Liver (tissue), 9 donors: Measurements from ENCODE around the gene APOL2. TPM values are rescaled to one million over a fixed set of nuclear protein-coding genes. Genes with fewer than 3 reads are reported as not detected.
"Not testable (repeated sequence)": the region's sequence is repeated elsewhere in the genome, so short reads cannot be mapped to it uniquely, and the experiment has no call there.

Experiments
- DNase-seq: peaks from one replicate; pipeline ENCODE4 v3.0.0-alpha.2; 2017; ENCODE audit warnings: low spot score
- H3K27ac ChIP-seq, 2 donors: one replicate each; pipeline ENCODE4 v1.7.0; 2013; ENCODE audit warnings: inconsistent platforms in 2 of 2, low read length in 2 of 2, control low read depth in 1 of 2, low read depth in 1 of 2, mild to moderate bottlenecking in 1 of 2
- H3K27me3 ChIP-seq, 4 donors: one replicate each; pipeline versions ENCODE4 v1.6.1 to v1.7.0; 2013; ENCODE audit warnings: low read length in 3 of 4, inconsistent platforms in 1 of 4, mild to moderate bottlenecking in 1 of 4, moderate library complexity in 1 of 4; ENCODE audit not compliant: control insufficient read depth in 4 of 4, insufficient read depth in 4 of 4
- H3K36me3 ChIP-seq, 4 donors: one replicate each; pipeline versions ENCODE4 v1.6.1 to v1.7.0; 2013; ENCODE audit warnings: low read length in 3 of 4, mild to moderate bottlenecking in 3 of 4, low read depth in 1 of 4, moderate library complexity in 1 of 4; ENCODE audit not compliant: control insufficient read depth in 4 of 4, insufficient read depth in 3 of 4
- H3K4me1 ChIP-seq, 4 donors: one replicate each; pipeline versions ENCODE4 v1.6.1 to v1.7.0; 2013; ENCODE audit warnings: low read length in 3 of 4, mild to moderate bottlenecking in 3 of 4, moderate library complexity in 1 of 4; ENCODE audit not compliant: control insufficient read depth in 4 of 4, insufficient read depth in 4 of 4
- H3K4me3 ChIP-seq, 3 donors: one replicate each; pipeline versions ENCODE4 v1.6.1 to v1.7.0; 2013; ENCODE audit warnings: low read length in 3 of 3, control low read depth in 1 of 3, low read depth in 1 of 3, mild to moderate bottlenecking in 1 of 3
- H3K9ac ChIP-seq, 2 donors: one replicate each; pipeline ENCODE4 v1.7.0; 2013; ENCODE audit warnings: low read length in 2 of 2, mild to moderate bottlenecking in 2 of 2, moderate library complexity in 2 of 2, control low read depth in 1 of 2, low read depth in 1 of 2
- H3K9me3 ChIP-seq, 4 donors: one replicate each; pipeline versions ENCODE4 v1.6.1 to v1.7.0; 2013; ENCODE audit warnings: low read length in 3 of 4; ENCODE audit not compliant: control insufficient read depth in 4 of 4
- ATF3 ChIP-seq: IDR thresholded peaks from 2 replicates; pipeline ENCODE4 v1.6.1; 2016; ENCODE audit warnings: antibody characterized with exemption
- EGR1 ChIP-seq, 2 donors: IDR thresholded peaks; 2 replicates each; pipeline ENCODE4 v1.6.1; 2016 to 2018; ENCODE audit warnings: antibody characterized with exemption in 2 of 2, low read depth in 2 of 2
- FOXA2 ChIP-seq: IDR thresholded peaks from 2 replicates; pipeline ENCODE4 v1.6.1; 2016; ENCODE audit warnings: antibody characterized with exemption
- GABPA ChIP-seq, 2 donors: IDR thresholded peaks in 1 of 2; conservative IDR thresholded peaks in 1 of 2; 2 replicates each; pipeline ENCODE4 v1.6.1; 2016; ENCODE audit warnings: antibody characterized with exemption in 2 of 2, mild to moderate bottlenecking in 1 of 2, moderate library complexity in 1 of 2
- HNF4A ChIP-seq, 2 donors: conservative IDR thresholded peaks; 2 replicates each; pipeline ENCODE4 v1.6.1; 2016; ENCODE audit warnings: antibody characterized with exemption in 2 of 2, mild to moderate bottlenecking in 2 of 2
- HNF4G ChIP-seq: IDR thresholded peaks from 2 replicates; pipeline ENCODE4 v1.6.1; 2016; ENCODE audit warnings: antibody characterized with exemption
- MAX ChIP-seq: IDR thresholded peaks from 2 replicates; pipeline ENCODE4 v1.6.1; 2016; ENCODE audit warnings: antibody characterized with exemption
- NR2F2 ChIP-seq: IDR thresholded peaks from 2 replicates; pipeline ENCODE4 v1.6.1; 2016; ENCODE audit warnings: antibody characterized with exemption
- RAD21 ChIP-seq, 2 donors: IDR thresholded peaks; 2 replicates each; pipeline ENCODE4 v1.6.1; 2016; ENCODE audit warnings: antibody characterized with exemption in 2 of 2, mild to moderate bottlenecking in 2 of 2
- REST ChIP-seq: IDR thresholded peaks from 2 replicates; pipeline ENCODE4 v1.6.1; 2016; ENCODE audit warnings: antibody characterized with exemption, mild to moderate bottlenecking
- RXRA ChIP-seq, 2 donors: IDR thresholded peaks; 2 replicates each; pipeline ENCODE4 v1.6.1; 2017 to 2018; ENCODE audit warnings: antibody characterized with exemption in 2 of 2, mild to moderate bottlenecking in 1 of 2
- TAF1 ChIP-seq: conservative IDR thresholded peaks from 2 replicates; pipeline ENCODE4 v1.6.1; 2016; ENCODE audit warnings: antibody characterized with exemption, mild to moderate bottlenecking
- YY1 ChIP-seq: IDR thresholded peaks from 2 replicates; pipeline ENCODE4 v1.6.1; 2016; ENCODE audit warnings: antibody characterized with exemption, mild to moderate bottlenecking
- ZBTB33 ChIP-seq: IDR thresholded peaks from 2 replicates; pipeline ENCODE4 v1.6.1; 2016; ENCODE audit warnings: antibody characterized with exemption
- WGBS: extraction: QIAGEN DNeasy Blood & Tissue Kit; methylation state at CpG from one replicate; pipeline ENCODE4 v1.1.7; 2013; 5-methylcytosine and 5-hydroxymethylcytosine counted together
- polyA plus RNA-seq, 2 donors: library from polyadenylated mRNA; stranded (reverse) in 1 of 2; unstranded in 1 of 2; fragments of 200-250 nt in 1 of 2; fragments of >200 nt in 1 of 2; fragmentation: Nextera tagmentation in 1 of 2; extraction: Ambion mirVana in 1 of 2; gene quantifications; one replicate each; pipeline versions ENCODE4 v1.2.1 to v1.2.3, GENCODE V29; 2013 to 2015
- total RNA-seq, 2 donors: library from RNA; depleted of rRNA; stranded (reverse); fragments of >200 nt; gene quantifications; one replicate each; pipeline ENCODE4 v1.2.3, GENCODE V29; 2014
- donor health status: healthy.
- donor health status: healthy.
- donor health status: healthy.
- donor health status: healthy.
- donor health status: healthy.

The APOL2 gene
- total and polyA plus RNA-seq, 4 donors = 14.3 to 77.2 (median 21.7) TPM

DNA sequence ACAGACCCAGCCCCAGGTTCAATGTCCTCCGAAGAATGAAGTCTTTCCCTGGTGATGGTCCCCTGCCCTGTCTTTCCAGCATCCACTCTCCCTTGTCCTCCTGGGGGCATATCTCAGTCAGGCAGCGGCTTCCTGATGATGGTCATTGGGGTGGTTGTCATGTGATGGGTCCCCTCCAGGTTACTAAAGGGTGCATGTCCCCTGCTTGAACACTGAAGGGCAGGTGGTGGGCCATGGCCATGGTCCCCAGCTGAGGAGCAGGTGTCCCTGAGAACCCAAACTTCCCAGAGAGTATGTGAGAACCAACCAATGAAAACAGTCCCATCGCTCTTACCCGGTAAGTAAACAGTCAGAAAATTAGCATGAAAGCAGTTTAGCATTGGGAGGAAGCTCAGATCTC lies 27.7 kb upstream of the APOL2 start:
- TF ChIP-seq RXRA (IDR thresholded peaks at IDR 0.05) (no peak), ZBTB33 (no peak), NR2F2 (no peak), TAF1 (no peak), HNF4A (conservative IDR thresholded peaks at IDR 0.05) (no peak), ATF3 (no peak), GABPA (IDR thresholded peaks at IDR 0.05 in 1 of 2, conservative IDR thresholded peaks at IDR 0.05 in 1 of 2) (no peak), YY1 (no peak), MAX (no peak), RAD21 (IDR thresholded peaks at IDR 0.05) (no peak), EGR1 (IDR thresholded peaks at IDR 0.05; ENCODE audit: low read depth in 2 of 2) (no peak), FOXA2 (no peak), REST (no peak), HNF4G (no peak)
- 95% methylated on average over 4 of the region's 4 CpGs for whole genome bisulfite sequencing
- Histone ChIP-seq H3K4me1 (peaks cover 7 to 29% (median 21%) of the 10 kb centered on the region in 4 donors), H3K9ac (no peak overlapping the region), H3K27me3 (no peaks in the 10 kb centered on the region), H3K9me3 (no peaks in the 10 kb centered on the region), H3K4me3 (no peak overlapping the region), H3K36me3 (peaks cover 7 to 26% (median 16%) of the 10 kb centered on the region in 4 donors), H3K27ac (no peak overlapping the region)
- DNase-seq = no peak

DNA sequence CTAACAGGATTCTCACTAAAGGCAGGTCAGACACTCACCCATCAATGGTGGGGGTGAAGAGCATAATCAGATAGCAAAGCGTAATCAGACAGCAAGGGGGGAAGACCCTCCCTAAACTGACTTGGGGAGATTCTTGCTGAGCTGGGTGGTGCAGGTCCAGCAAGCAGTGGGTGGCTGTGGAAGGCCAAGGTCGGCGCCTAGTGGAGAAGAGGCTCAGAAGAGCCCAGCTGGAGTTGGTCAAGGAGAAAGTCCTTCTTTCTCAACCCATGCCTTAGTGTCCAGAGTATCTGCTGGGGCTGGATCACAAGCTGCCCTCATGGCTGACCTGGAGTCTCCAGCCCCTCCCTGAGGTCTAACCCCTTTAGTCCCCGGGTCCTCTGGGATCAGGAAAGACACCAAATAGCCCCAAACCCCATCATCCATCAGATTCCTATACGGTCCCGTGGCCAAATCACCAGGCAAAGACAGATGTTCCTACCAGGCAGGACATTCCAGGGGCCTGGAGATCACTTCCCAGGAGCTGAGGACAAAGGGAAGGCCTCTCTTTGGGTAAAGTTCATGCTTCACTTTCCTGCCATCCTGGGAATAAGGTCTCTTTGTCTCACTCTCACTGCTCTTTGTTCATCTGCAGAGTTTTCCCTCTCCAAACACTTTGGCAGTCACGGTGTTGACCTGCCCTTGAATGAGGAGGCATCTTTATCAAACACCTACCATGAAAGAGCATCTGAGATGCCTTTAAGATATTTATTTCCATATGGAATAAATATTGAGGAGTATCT lies 24.7 kb upstream of the APOL2 start:
- H3K9ac ChIP-seq, H3K9me3 ChIP-seq, H3K27me3 ChIP-seq, H3K4me3 ChIP-seq, DNase-seq: not testable (repeated sequence)
- Histone ChIP-seq H3K36me3 (peaks cover 10 to 44% (median 29%) of the 10 kb centered on the region in 4 donors), H3K27ac (peak overlapping the region; percentile 35 to 69), H3K4me1 (peaks cover 13 to 50% (median 39%) of the 10 kb centered on the region in 4 donors)
- 67% methylated on average over 7 of the region's 7 CpGs for WGBS
